ENCODE data around the gene DNAJC5G.
"Not testable (repeated sequence)": the region's sequence is repeated elsewhere in the genome, so short reads cannot be mapped to it uniquely, and the experiment has no call there.

Gene DNAJC5G

DNA sequence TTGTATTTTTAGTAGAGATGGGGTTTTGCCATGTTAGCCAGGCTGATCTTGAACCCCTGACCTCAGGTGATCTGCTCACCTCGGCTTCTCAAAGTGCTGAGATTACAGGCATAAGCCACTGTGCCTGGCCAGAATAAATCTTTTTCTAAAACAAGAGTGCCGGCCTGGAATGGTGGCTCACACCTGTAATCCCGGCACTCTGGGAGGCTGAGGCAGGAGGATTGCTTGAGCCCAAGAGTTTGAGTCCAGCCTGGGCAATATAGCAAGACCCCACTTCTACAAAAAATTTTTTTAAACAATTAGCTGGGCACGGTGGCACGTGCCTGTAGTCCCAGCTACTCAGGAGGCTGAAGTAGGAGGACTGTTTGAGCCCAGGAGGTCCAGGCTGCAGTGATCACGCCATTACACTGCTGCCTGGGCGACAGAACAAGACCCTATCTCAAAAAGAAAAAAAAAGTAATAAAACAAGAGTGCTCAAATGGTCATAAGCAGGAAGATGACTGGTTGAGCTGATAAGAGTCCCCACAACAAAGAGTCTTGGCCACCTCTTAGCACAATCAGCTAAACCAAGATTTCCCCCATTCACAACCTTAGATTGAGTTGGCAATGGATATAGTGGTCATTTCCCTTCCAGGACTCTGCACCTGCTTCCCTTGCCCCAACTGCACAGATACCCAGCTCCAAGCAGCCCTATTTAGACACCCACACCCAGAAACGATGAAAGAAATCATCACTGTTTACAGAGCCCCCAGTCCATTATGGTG is 38.8 kb downstream of the DNAJC5G start:
- no peak for DNase-seq

DNA sequence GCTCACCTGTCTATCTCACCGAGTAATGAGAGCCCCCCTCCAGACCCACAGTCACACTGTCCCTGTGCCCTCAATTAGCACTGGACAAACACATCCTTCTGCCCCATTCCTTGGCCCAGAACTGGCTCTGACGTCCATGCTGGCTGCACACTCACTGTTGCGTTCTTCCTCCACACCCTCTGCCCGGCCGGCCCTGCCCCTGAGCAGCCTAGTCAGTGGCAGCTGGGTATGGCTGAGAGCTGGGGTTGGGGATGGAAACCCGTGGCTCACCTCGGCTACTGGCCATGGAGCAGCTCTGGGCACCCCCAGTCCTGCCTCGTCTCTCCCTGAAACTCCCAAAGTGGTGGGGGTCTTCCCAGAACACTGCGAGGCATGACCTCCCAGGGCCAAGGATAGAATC is 39.5 kb downstream of the DNAJC5G start:
- no peak for DNase-seq

DNA sequence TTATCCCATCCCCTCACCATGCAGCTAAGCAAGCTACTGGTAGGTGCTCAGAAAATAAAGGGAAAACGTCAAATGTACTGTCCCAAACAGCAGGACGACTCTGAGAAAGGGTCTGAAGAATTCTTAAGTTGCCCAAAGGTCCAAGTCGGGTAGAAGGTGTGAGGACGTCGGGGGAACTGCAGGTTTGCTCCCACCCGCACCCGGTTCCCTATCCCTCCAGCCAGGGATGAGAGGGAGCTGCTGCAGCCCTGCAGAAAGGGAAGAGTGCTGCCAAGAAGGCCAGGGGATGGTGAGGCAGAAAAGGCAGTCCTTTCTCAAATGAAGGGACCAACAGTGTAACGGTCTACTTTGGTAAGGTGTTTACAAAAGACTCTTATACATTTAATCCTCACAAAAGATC is 39.9 kb downstream of the DNAJC5G start:
- DNase-seq: no peak

DNA sequence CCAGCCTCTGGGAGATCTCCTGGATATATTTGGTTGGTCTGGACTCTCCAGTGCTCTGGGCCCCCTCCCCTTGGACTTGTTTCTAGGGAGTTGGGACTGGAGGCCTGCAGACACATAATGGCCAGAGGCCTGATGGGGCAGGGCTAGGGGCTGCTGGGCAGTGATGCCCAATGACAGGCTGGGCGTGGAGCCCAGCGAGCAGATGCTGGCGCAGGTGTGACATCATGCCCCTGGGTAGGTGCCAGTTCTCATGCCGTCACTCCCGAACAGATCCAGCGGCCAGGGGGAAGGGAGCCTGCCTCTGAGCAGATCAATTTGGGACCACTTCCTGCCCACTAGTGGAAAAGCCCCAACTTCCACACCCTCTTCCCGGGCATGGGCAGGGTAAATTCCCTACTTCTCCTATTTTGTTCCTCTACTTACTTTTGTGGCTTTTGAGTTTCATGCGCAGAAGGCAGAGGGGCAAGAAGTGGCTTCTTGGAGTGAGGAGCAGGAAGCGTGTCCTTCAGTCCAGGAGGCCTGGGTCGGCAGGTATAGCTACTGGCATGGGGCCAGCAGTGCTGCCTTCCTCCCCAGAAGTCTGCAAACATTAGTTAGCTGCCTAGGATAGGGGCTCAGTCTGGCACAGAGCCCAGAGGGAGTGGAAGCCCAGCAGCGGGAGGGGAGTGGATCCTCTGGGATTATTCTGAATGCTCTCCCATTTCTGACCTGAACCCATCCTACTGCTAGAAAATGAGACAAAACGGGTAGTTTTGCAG is 41.6 kb downstream of the DNAJC5G start:
- DNase-seq: no peak

DNA sequence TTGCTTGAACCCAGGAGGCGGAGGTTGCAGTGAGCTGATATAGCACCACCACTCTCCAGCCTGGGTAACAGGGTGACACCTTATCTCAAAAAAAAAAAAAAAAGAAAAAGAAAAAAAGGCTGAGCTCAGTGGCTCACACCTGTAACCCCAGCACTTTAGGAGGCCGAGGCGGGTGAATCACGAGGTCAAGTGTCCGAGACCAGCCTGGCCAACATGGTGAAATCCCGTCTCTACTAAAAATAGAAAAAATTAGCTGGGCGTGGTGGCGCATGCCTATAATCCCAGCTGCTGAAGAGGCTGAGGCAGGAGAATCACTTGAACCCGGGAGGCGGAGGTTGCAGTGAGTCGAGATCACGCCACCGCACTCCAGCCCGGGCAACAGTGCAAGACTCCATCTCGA is 44.6 kb downstream of the DNAJC5G start:
- not testable (repeated sequence) for DNase-seq

DNA sequence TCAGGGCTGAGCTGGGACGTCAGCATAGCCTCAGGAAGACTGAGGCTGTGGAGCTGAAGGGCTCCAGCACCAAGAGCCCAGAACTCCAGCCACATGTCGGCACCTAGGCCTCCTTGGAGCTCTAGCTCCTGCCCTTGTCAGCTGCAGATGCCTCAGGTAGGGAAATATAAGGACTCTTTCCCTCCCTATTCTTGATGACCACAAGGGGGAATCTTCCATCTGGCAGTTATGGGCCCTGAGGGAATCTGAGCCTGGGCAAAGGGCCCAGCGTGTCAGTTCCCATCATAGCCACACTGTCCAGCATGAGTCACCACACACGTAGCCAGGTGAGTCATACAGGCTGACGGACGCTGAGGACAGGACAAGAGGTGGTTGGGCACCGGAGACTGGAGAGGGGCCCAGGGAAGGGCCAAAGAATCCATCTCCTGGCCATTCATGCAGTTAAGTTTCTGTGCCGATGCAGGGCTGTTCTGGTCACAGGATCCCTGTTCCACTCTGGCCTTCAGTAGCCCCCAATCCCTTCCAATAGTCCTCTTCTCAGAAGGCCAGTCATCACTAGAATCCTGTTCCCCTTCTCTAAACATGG is 45.8 kb downstream of the DNAJC5G start:
- no peak for DNase-seq

DNA sequence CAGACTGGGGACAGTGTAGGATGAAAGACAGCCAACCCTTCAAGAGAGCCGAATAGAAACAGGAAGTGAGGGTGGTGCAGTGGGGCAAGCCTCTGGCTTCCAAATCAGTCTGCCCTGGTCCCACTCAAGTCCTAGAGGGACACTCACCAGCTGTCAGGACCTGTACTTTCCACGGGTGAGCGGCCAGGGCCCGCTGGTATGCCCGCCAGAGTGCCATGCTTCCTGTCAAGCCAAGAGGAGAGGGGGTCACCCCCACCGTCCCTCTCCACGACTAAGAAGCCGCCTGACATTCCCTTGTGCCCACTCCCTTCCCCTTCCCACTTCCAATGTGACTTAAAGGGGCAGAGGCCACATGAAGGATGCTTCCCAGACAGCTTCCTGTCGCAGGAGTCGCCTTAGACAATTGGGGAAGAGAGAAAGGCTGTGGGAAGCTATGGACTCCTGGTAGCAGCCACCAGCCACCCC is 47.1 kb downstream of the DNAJC5G start:
- DNase-seq: peak; percentile 15

DNA sequence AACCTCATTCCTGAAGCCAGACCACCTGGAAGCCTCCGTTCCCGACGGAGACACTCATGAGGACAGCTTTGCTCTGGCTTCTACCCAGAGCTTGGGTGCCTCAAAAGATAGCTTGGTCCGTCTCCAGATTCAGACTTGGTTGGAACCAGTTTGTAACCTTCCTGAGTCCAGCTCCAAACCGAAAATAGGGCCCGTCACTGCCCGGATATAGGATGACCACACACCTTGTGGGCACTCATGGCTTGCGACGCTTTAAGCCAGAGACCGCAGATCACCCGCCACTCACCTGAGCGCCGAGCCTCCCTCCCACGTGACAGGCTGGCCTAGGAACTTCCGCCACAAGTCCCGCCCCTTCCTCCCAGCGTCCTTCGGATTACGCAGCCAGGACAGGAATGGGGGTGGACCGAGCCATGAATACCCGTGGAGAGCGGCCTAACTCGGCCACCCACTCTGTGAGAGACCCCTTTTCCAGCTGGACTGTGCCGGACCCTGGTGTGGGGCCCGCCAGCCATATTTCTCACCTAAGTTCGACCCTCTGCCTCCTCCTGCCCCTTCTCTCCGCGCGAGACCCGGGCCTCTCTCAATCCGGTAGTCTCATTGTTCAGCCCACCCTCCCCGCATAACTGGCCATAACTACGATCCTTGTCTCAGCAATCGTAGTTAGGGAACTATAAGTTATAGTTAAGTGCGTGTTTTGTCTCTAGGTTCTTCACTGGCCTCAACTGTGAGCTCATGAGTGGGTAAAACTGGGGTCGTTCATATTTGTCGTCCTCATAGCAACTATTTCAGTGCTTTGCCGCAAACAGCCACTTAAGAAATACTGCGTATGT is 47.7 kb downstream of the DNAJC5G start, which contains the start of gene MPV17:
Gene MPV17, minus strand, starts transcription at position 332 of the 830 bp plus-strand sequence. CDS start 580 bp downstream, outside the sequence.
- peak; percentile 90 for DNase-seq

DNA sequence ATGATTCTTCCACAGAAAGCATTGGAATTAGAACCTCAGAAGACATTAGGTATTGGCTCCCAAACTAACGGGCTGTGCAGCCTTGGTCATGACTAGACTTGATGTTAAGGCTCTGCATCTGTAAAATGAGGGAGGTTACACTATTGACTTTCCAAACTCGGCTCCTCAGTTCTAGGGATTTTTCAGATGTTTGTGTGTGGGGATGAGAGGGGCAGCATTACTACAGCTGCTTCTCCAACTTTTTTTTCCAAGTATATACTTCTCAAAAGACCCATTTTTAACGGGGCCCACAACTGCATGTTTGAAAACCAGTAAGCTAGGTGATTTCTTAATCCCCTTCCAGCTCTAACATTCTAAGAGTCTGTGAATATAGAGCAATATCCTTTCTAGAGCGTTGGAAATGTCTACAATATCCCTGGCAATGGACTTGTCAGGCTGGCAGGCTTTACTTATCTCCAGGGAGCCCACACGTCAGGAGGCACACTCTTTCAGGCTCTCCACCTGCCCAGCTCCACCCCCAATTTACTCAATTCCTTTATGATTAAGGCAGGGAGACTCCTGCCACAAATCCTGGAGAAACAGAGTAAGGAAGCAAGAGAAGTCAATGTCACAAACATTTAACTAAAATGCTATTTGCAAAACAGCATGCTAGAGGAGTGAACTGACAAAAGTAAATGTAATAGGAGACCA is 48.5 kb downstream of the DNAJC5G start:
- DNase-seq: no peak

DNA sequence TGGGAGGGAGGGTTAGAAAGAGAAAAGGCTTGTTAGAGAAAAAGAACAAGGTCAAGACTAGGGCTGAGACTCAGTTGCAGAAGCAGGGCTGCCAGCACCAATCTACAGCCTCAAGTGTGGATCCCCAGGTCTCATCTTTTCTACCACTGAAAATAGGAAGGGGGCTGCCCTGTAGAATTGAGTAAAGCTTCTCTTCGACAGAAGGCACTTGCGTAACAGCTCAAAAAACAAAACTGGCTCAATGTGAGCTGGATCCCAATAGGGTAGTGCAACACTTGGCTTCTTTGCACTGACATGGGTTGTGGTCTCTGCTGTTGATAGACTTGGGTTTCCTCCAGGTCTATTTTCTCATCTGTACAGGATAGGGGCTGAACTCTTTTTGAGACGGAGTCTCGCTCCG is 49.5 kb downstream of the DNAJC5G start:
- DNase-seq: no peak

All from CD4-positive, alpha-beta T cell treated with Interleukin-6 for 4 hours (primary cell).